Pancreas (tissue), 10 donors: ENCODE results near the gene COL5A1. TPM values are rescaled to one million over a fixed set of nuclear protein-coding genes. Genes with fewer than 3 reads are reported as not detected.
A peak's percentile ranks its signal among the peaks of the same experiment; 100 is the strongest.

ENCODE experiments used
- ATAC-seq, 4 donors: fragments of 200-7000 bp; cut with Tn5 transposase; one replicate each; pipeline versions ENCODE4 v1.8.0 to v1.9.1; 2020; ENCODE audit warnings: mild to moderate bottlenecking in 4 of 4, moderate library complexity in 4 of 4
- DNase-seq, 6 donors: peaks; one replicate each; pipeline ENCODE4 v3.0.0-alpha.2; 2020
- FAIRE-seq: peaks from 2 replicates; lab custom pipeline; 2012; peaks lifted over from hg19 to GRCh38; lab: Jason Lieb, UNC
- H3K27ac ChIP-seq, 4 donors: fragments of 200-600 bp; sonication (generic); 1 replicate in 3 of 4; 2 replicates in 1 of 4; pipeline versions ENCODE4 v1.5.0 to v1.8.0; 2020
- H3K27me3 ChIP-seq, 4 donors: fragments of 200-600 bp; one replicate each; pipeline ENCODE4 v1.8.0; 2021
- H3K36me3 ChIP-seq, 3 donors: fragments of 200-600 bp; sonication (generic) in 1 of 3; one replicate each; pipeline versions ENCODE4 v1.5.0 to v1.8.0; 2020 to 2021
- H3K4me1 ChIP-seq, 3 donors: fragments of 200-600 bp; one replicate each; pipeline ENCODE4 v1.8.0; 2021
- H3K4me3 ChIP-seq, 4 donors: fragments of 200-600 bp; sonication (generic) in 2 of 4; one replicate each; pipeline versions ENCODE4 v1.5.0 to v1.8.0; 2020 to 2021
- H3K9me3 ChIP-seq, 4 donors: fragments of 200-600 bp; one replicate each; pipeline ENCODE4 v1.8.0; 2021
- CTCF ChIP-seq, 4 donors: fragments of 200-600 bp; sonication (generic) in 3 of 4; IDR thresholded peaks; one replicate each; pipeline versions ENCODE4 v1.5.0 to v1.8.0; 2021; ENCODE audit warnings: antibody characterized with exemption in 4 of 4
- WGBS, 2 donors: extraction: QIAGEN DNeasy Blood & Tissue Kit; methylation state at CpG; one replicate each; pipeline ENCODE4 v1.1.7; 2013; 5-methylcytosine and 5-hydroxymethylcytosine counted together
- intact Hi-C, 3 donors: fragments of 100-400 bp; cut with DNase I; formaldehyde crosslinking; loops; one replicate each; pipeline versions ENCODE4 v1.11.1 to v1.14.2; 2022
- polyA plus RNA-seq, 2 donors: library from polyadenylated mRNA; stranded (reverse); fragments of 200-250 nt; gene quantifications; one replicate each; pipeline ENCODE4 v1.2.3, GENCODE V29; 2013
- total RNA-seq, 6 donors: library from RNA; stranded (reverse); fragmentation: NEBNext Ultra II Directional in 4 of 6; extraction: Animal tissue kit (Norgen Biotek cat#: 25700) in 4 of 6; gene quantifications; one replicate each; pipeline versions ENCODE4 v1.2.1 to v1.2.4, GENCODE V29; 2021 to 2023
- donor health status: healthy with polysubstance abuse.
- donor health status: DM: no; HTN: no; CAD: no; lungs with moderate emphysema.
- donor health status: DM: no; HTN: no; CAD: no.
- donor health status: control.
- donor health status: control.
- donor health status: Bipolar disorder and iron deficiency.
- donor health status: DM: yes; HTN: yes; CAD: no.
- donor health status: DM: no; HTN: no; CAD: no.
- donor health status: DM: no; HTN: no; CAD: no.
- donor health status: DM: yes; HTN: yes; CAD: no.

COL5A1 gene
- total and polyA plus RNA-seq, 8 donors, result 1.2 to 62.8 (median 3.5) TPM

GRCh38 chr9:134847138-134847537 is 205.5 kb downstream of the COL5A1 start:
- 46 to 59% methylated on average over 3 of the region's 3 CpGs for WGBS, 2 donors
- ATAC-seq, result no peak
- no peaks in the 10 kb centered on the region for H3K9me3 ChIP-seq
- no peak overlapping the region for H3K27ac ChIP-seq
- FAIRE-seq, result no peak
- no peak for TF ChIP-seq CTCF (IDR thresholded peaks at IDR 0.05)
- intact Hi-C loops, result no loop called here
- H3K36me3 ChIP-seq, result no peaks in the 10 kb centered on the region
- H3K4me1 ChIP-seq, result no peaks in the 10 kb centered on the region
- no peaks in the 10 kb centered on the region for H3K27me3 ChIP-seq
- no peak for DNase-seq
- no peak overlapping the region for H3K4me3 ChIP-seq

DNA sequence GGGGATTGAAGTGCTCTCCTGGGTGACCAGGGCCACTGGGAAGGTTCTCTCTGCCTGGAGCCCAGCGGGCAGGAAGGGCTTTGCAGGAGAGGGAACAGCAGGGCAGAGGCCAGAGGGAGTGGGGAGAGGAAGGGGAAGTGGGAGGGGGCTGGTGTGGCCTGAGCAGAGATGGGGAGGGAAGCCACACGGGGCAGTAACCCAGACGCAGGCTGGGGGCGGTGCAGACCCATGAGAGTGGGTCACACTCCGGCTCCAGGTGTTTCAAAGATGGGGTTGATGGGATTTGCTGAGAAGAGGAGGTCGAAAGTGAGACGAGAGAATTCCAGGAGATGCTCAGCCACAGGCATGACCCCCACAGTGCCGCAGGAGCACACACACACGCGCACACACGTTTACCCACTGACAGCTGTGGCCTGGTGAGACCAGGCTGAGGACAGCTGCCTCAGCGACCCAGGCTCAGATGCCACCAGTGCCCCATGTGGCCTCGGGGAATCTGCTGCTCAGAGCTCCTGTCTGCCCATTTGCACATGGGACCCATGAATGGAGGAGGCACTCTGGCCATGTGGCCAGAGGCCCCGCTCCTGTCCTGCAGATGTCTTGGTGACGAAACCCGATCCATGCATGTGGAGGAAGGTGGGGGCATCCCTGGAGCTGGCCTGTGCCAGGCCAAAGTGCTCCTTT is 206.3 kb downstream of the COL5A1 start:
- Histone ChIP-seq H3K36me3 (no peaks in the 10 kb centered on the region), H3K4me1 (no peaks in the 10 kb centered on the region), H3K27me3 (no peaks in the 10 kb centered on the region), H3K27ac (no peak overlapping the region), H3K4me3 (no peak overlapping the region), H3K9me3 (no peaks in the 10 kb centered on the region)
- 58 to 75% methylated on average over 15 to 16 of the region's 16 CpGs for WGBS, 2 donors
- no peak for ATAC-seq
- intact Hi-C loops, result no loop called here
- no peak for FAIRE-seq
- peak in 1 of 6 donors; percentile 30 for DNase-seq
- TF ChIP-seq CTCF (IDR thresholded peaks at IDR 0.05), result no peak

DNA sequence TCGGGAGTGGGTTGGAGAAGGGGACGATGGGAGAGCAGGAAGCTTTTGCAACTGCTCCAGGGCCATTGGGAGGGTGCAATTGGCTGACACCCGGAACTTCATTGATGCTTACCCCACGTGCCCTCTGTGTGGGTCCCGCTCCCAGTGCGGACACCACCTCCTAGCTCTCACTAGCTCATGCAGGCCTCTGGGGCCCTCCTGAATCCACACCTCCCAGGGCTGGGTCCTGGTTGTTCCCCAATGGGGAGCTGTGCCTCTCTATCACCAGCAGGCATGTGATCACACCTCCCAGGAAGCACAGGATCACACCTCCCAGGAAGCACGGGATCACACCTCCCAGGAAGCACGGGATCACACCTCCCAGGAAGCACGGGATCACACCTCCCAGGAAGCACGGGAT is 206.9 kb downstream of the COL5A1 start:
- no peaks in the 10 kb centered on the region for H3K27me3 ChIP-seq
- no peak overlapping the region for H3K27ac ChIP-seq
- ATAC-seq (no peak), FAIRE-seq (no peak), DNase-seq (no peak)
- H3K36me3 ChIP-seq, result no peaks in the 10 kb centered on the region
- no peak for TF ChIP-seq CTCF (IDR thresholded peaks at IDR 0.05)
- no peak overlapping the region for H3K4me3 ChIP-seq
- intact Hi-C loops, result no loop called here
- H3K4me1 ChIP-seq, result no peaks in the 10 kb centered on the region
- 77 to 83% methylated on average over 8 to 10 of the region's 10 CpGs for WGBS, 2 donors
- H3K9me3 ChIP-seq, result no peaks in the 10 kb centered on the region

DNA sequence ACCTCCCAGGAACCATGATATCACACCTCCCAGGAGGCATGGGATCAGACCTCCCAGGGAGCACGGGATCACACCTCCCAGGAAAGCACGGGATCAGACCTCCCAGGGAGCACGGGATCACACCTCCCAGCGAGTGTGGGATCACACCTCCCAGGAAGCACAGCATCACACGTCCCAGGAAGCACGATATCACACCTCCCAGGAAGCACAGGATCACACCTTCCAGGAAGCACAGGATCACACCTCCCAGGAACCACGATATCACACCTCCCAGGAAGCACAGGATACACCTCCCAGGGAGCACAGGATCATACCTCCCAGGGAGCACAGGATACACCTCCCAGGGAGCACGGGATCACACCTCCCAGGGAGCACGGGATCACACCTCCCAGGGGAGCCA is 209.0 kb downstream of the COL5A1 start:
- DNase-seq (no peak), FAIRE-seq (no peak), ATAC-seq (no peak)
- Histone ChIP-seq H3K27ac (no peak overlapping the region), H3K9me3 (no peaks in the 10 kb centered on the region), H3K4me1 (no peaks in the 10 kb centered on the region), H3K36me3 (no peaks in the 10 kb centered on the region), H3K27me3 (no peaks in the 10 kb centered on the region), H3K4me3 (no peak overlapping the region)
- intact Hi-C loops, result no loop called here
- WGBS, 2 donors, result 77 to 87% methylated on average over 9 of the region's 9 CpGs
- TF ChIP-seq CTCF (IDR thresholded peaks at IDR 0.05), result no peak

GRCh38 chr9:134851020-134851419 is 209.4 kb downstream of the COL5A1 start:
- H3K27me3 ChIP-seq, result no peaks in the 10 kb centered on the region
- TF ChIP-seq CTCF (IDR thresholded peaks at IDR 0.05), result no peak
- H3K9me3 ChIP-seq, result no peaks in the 10 kb centered on the region
- H3K4me3 ChIP-seq, result no peak overlapping the region
- WGBS, 2 donors, result 84 to 91% methylated on average over 12 of the region's 12 CpGs
- no peak for DNase-seq
- FAIRE-seq, result no peak
- no peaks in the 10 kb centered on the region for H3K4me1 ChIP-seq
- intact Hi-C loops, result no loop called here
- ATAC-seq, result no peak
- no peaks in the 10 kb centered on the region for H3K36me3 ChIP-seq
- H3K27ac ChIP-seq, result no peak overlapping the region
